ENCODE results near the gene MRRF.

DNA sequence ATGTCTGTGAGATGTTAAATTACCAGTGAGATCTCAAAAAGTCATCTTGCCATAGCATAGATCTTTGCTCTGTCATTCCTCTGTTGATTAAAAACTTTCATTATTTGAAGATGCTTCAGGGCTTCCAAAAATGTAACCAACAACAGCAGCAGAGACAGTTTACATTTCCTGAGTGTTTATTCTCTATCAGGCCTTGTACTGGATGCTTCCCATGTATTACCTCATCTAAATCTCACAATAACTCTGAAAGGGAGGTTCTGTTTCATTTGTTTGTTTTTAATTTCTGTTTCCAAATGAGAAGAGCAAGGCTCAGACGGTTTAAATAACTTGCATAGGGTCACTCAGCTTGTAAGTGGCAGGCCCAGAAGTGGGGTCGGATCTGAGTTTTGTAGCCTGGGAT is 45.2 kb downstream of the MRRF start:
- TF ChIP-seq POLR2AphosphoS5 (IDR thresholded peaks at IDR 0.05; ENCODE audit: borderline replicate concordance, low read depth, low read length) (no peak), EZH2 (IDR thresholded peaks at IDR 0.05) (no peak)
